C1 segment of cervical spinal cord (tissue), 14 donors: ENCODE results near the gene NRAS.

Experiments used
- DNase-seq, 14 donors: peaks; one replicate each; lab custom pipeline; 2025; lab: John Stamatoyannopoulos, UW

The NRAS gene

GRCh38 chr1:114685851-114686250 lies 30.7 kb downstream of the NRAS start:
- no peak for DNase-seq

DNA sequence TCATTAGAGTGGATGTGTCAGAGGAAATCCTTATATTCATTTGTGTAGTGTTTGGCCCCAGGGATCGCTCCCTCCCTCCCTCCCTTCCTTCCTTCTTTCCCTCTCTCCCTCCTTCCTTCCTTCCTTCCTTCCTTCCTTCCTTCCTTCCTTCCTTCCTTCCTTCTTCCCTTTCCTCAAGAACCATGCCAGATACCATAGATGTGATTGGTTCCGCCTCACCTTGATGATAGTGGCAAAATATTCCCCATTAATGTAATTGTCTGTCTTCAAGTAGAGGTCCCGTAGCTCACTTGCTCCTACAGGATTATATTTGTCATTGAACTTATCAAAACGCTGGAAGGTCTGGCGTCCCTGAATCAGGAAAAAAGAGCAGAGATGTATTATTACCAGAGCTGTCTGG lies 38.9 kb downstream of the NRAS start:
- no peak for DNase-seq

- no peak for DNase-seq
These were observed 40.5 kb downstream of the NRAS start for GRCh38 chr1:114676115-114676514.

GRCh38 chr1:114671939-114672275 lies 44.7 kb downstream of the NRAS start:
- no peak for DNase-seq

DNA sequence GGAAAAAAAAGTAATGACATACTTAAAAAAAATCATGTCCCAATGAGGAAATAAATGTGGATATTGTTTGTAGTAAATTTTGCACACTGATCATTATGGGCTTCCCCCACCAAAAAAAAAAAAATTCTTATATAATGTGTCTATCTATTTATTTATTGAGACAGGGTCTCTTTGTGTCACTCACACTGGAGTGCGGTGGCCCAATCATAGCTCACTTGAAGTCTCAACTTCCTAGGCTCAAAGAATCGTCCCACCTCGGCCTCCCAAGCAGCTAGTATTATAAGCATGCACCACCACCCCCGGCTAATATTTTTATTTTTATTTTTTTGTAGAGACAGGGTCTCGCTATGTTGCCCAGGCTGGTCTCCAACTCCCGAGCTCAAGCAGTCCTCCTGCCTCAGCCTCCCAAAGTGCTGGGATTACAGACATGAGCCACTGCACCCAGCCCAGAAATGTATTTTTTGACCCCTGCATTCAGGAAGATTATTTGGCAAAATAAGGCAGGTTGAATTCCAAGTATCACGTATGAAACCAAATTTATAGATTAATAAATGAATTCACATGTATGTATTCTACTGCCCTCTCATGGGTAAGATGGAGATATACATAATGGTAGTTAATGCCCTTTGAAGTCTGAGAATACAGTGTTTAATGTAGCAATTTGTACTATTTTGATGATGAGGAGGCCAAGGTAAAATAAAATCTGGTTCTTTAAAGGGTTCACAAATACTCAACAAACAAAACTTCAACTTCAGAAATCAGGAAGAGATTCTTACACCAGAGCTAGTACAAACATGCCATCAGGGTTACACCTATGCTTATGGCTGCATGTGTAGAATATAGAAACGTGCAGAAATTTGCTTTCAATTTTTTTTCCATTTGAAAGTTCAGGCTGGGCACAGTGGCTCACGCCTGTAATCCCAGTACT lies 45.3 kb downstream of the NRAS start:
- no peak for DNase-seq

DNA sequence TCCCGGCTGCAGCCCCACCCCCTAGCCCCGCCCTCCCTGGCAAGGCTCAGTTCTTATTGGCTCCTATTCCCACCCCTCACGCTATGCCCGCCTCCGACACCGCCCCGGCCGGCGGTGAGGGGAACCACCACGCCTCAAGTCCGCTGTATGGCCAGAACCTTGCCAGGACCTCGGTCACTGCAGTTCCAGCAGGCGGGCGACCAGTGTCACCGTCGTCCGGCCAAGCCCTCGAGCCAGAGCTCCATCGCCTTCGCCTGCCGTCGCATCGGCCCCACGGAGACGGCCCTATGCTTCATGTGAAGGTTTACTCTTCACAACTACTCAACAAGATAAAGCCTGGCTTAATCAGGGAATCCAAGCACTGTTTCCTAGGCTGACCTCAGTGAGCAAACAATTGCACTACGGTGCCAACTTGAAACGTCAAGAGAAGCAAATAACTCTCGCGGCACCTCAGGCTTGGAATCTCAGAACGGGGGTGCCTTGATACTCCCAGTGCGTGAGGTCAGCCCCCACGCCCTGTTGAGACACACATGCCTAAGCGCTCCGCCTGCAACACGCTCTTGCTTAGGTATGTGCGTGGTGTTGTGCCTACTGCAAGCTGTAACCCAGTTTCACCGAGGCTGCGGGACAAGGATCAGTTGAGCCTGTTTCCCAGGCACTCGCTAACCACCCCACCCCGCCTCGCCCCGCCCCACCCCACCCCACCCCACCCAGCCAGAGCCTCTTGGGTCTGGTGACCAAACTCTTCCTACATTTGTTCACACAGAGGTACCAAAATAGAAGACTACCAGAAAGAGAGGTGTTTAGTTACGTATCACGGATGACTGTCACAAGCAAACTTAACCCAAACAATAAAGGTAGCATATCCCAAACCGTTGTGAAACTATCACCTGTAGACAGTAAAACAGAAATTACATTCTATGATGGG lies 46.2 kb downstream of the NRAS start:
- peak in 13 of 14 donors; percentile 40 to 87 (median 77) for DNase-seq

GRCh38 chr1:114669562-114670082 lies 46.9 kb downstream of the NRAS start, which contains the start of gene DENND2C:
TSS of gene DENND2C (minus strand) at chr1:114670049. CDS start at chr1:114625984, 44,065 bp downstream.
- DNase-seq, result peak in 1 of 14 donors; percentile 44

- no peak for DNase-seq
These were observed 47.6 kb downstream of the NRAS start for GRCh38 chr1:114668784-114669561.

- DNase-seq, result no peak
These were observed 48.2 kb downstream of the NRAS start for GRCh38 chr1:114668373-114668772.

DNA sequence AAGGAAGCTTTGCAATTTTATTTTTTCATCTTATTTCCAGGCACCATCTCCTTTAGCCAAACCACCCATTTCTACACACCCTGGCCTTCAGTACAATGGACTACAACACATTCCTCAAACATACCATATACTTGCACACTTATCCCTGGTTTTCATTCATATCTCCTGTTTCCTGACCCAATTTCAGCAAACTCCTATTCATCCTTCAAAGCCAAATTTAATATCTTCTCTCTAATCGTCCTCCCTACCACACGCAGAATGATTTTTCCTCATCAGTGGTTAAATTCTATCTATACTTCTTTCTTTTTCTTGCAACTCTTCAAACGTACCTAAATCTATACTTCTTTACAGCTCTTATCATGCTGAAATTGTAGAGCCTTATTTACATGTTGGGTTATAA lies 49.6 kb downstream of the NRAS start:
- DNase-seq, result no peak

DNA sequence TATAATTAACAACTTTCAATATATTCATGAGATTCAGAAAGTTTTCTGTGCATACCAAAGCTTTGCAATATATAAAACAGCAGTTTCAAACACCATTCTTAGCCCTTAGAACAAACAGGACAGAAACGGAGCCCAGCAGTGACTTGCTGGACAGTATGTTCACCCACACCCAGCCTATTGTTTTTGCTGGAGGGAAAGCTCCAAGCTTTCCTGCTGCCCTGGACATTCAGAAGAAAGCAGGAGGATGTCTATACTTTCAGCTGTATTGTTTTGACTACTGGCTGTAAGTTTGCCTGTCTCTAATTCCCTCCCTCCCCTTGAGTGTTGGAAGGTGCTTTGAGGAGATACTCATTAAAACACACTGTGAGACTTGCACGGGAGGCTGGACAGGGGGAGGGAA lies 56.3 kb downstream of the NRAS start:
- no peak for DNase-seq
